Glutamatergic neuron (in vitro differentiated cells): ENCODE measurements around the gene ZNF705A. TPM values are rescaled to one million over a fixed set of nuclear protein-coding genes. Genes with fewer than 3 reads are reported as not detected.
"Not testable (repeated sequence)": the region's sequence is repeated elsewhere in the genome, so short reads cannot be mapped to it uniquely, and the experiment has no call there.

ENCODE experiments used
- DNase-seq: peaks from one replicate; pipeline ENCODE4 v3.0.0; 2022
- H3K27ac Mint-ChIP-seq: one replicate; pipeline ENCODE4 v1.8.0; 2020; ENCODE audit warnings: mild to moderate bottlenecking, mixed read lengths, inconsistent platforms; ENCODE audit not compliant: unreplicated experiment
- H3K27me3 Mint-ChIP-seq: one replicate; pipeline ENCODE4 v1.8.0; 2020; ENCODE audit warnings: mild to moderate bottlenecking, moderate library complexity, mixed read lengths, inconsistent platforms; ENCODE audit not compliant: unreplicated experiment
- H3K36me3 Mint-ChIP-seq: one replicate; pipeline ENCODE4 v1.8.0; 2020; ENCODE audit warnings: mild to moderate bottlenecking, mixed read lengths, inconsistent platforms; ENCODE audit not compliant: unreplicated experiment
- H3K4me1 Mint-ChIP-seq: one replicate; pipeline ENCODE4 v1.8.0; 2020; ENCODE audit warnings: mild to moderate bottlenecking, low read depth, mixed read lengths, inconsistent platforms; ENCODE audit not compliant: unreplicated experiment
- H3K4me3 Mint-ChIP-seq: one replicate; pipeline ENCODE4 v1.8.0; 2020; ENCODE audit warnings: mild to moderate bottlenecking, mixed read lengths, inconsistent platforms; ENCODE audit not compliant: unreplicated experiment
- H3K9me3 Mint-ChIP-seq: one replicate; pipeline ENCODE4 v1.8.0; 2020; ENCODE audit warnings: mild to moderate bottlenecking, moderate library complexity, mixed read lengths, inconsistent platforms; ENCODE audit not compliant: unreplicated experiment
- CTCF ChIP-seq: fragments of 200-600 bp; sonication (generic); IDR thresholded peaks from one replicate; pipeline ENCODE4 v1.5.0; 2021; ENCODE audit not compliant: partially characterized antibody, unreplicated experiment
- total RNA-seq: library from RNA; stranded (reverse); fragmentation: NEBNext Ultra II Directional; extraction: Animal tissue kit (Norgen Biotek cat#: 25700); gene quantifications from one replicate; pipeline ENCODE4 v1.2.1, GENCODE V29; 2021; ENCODE audit not compliant: unreplicated experiment

Gene ZNF705A
- total RNA-seq, 1 donor from 2014 or later: not detected

- not testable (repeated sequence) for H3K36me3 Mint-ChIP-seq, H3K9me3 Mint-ChIP-seq, H3K27ac Mint-ChIP-seq, H3K4me1 Mint-ChIP-seq, H3K27me3 Mint-ChIP-seq
- peak overlapping the region; percentile 70 for H3K4me3 Mint-ChIP-seq
- TF ChIP-seq CTCF: peak; percentile 74
- DNase-seq: peak; percentile 69
These were observed 23.3 kb downstream of the ZNF705A start for GRCh38 chr12:8179989-8180585.

GRCh38 chr12:8181271-8181670 is 24.5 kb downstream of the ZNF705A start:
- peak overlapping the region; percentile 80 for H3K4me3 Mint-ChIP-seq
- not testable (repeated sequence) for DNase-seq, H3K36me3 Mint-ChIP-seq, H3K4me1 Mint-ChIP-seq, H3K27me3 Mint-ChIP-seq, H3K27ac Mint-ChIP-seq, H3K9me3 Mint-ChIP-seq

GRCh38 chr12:8182923-8183322 is 26.1 kb downstream of the ZNF705A start:
- not testable (repeated sequence) for H3K9me3 Mint-ChIP-seq, H3K4me1 Mint-ChIP-seq, H3K27me3 Mint-ChIP-seq, DNase-seq, H3K36me3 Mint-ChIP-seq, H3K4me3 Mint-ChIP-seq, H3K27ac Mint-ChIP-seq

- not testable (repeated sequence) for H3K9me3 Mint-ChIP-seq, H3K4me1 Mint-ChIP-seq, H3K36me3 Mint-ChIP-seq, H3K27ac Mint-ChIP-seq, DNase-seq, H3K27me3 Mint-ChIP-seq, H3K4me3 Mint-ChIP-seq
These were observed 26.5 kb downstream of the ZNF705A start for GRCh38 chr12:8183346-8183745.

GRCh38 chr12:8184206-8184605 is 27.4 kb downstream of the ZNF705A start:
- not testable (repeated sequence) for H3K4me3 Mint-ChIP-seq, H3K36me3 Mint-ChIP-seq, H3K4me1 Mint-ChIP-seq, DNase-seq, H3K9me3 Mint-ChIP-seq, H3K27me3 Mint-ChIP-seq, H3K27ac Mint-ChIP-seq

GRCh38 chr12:8188088-8188487 is 31.3 kb downstream of the ZNF705A start:
- not testable (repeated sequence) for H3K36me3 Mint-ChIP-seq, H3K4me3 Mint-ChIP-seq, H3K9me3 Mint-ChIP-seq, H3K27ac Mint-ChIP-seq, H3K27me3 Mint-ChIP-seq, H3K4me1 Mint-ChIP-seq, DNase-seq

GRCh38 chr12:8197685-8198308 is 41.0 kb downstream of the ZNF705A start:
- H3K27me3 Mint-ChIP-seq, H3K9me3 Mint-ChIP-seq, H3K4me1 Mint-ChIP-seq, H3K27ac Mint-ChIP-seq, DNase-seq, H3K4me3 Mint-ChIP-seq, H3K36me3 Mint-ChIP-seq: not testable (repeated sequence)

- H3K36me3 Mint-ChIP-seq, DNase-seq, H3K27ac Mint-ChIP-seq, H3K4me1 Mint-ChIP-seq, H3K27me3 Mint-ChIP-seq, H3K9me3 Mint-ChIP-seq: not testable (repeated sequence)
- H3K4me3 Mint-ChIP-seq: peak overlapping the region; percentile 16
These were observed 62.0 kb downstream of the ZNF705A start for GRCh38 chr12:8218711-8219382.

- peaks cover 11% of the 10 kb centered on the region for H3K9me3 Mint-ChIP-seq
- not testable (repeated sequence) for H3K36me3 Mint-ChIP-seq, H3K27me3 Mint-ChIP-seq
These were observed 64.6 kb downstream of the ZNF705A start for GRCh38 chr12:8221375-8221774.

GRCh38 chr12:8221844-8222243 is 65.0 kb downstream of the ZNF705A start:
- peaks cover 11% of the 10 kb centered on the region for H3K9me3 Mint-ChIP-seq
- not testable (repeated sequence) for H3K27ac Mint-ChIP-seq, H3K4me1 Mint-ChIP-seq, H3K4me3 Mint-ChIP-seq, H3K36me3 Mint-ChIP-seq, DNase-seq, H3K27me3 Mint-ChIP-seq

More at GRCh38 chr12:8221375-8221774, 64.6 kb downstream of the ZNF705A start:
- H3K27ac Mint-ChIP-seq, H3K4me3 Mint-ChIP-seq, H3K4me1 Mint-ChIP-seq, DNase-seq: not testable (repeated sequence)

GRCh38 chr12:8222303-8222702 is 65.5 kb downstream of the ZNF705A start:
- H3K4me1 Mint-ChIP-seq, H3K27ac Mint-ChIP-seq, H3K4me3 Mint-ChIP-seq, DNase-seq, H3K27me3 Mint-ChIP-seq, H3K36me3 Mint-ChIP-seq: not testable (repeated sequence)
- peaks cover 11% of the 10 kb centered on the region for H3K9me3 Mint-ChIP-seq
